ENCODE data around the gene RAB27B.

Gene RAB27B

GRCh38 chr18:54859667-54860421, 31.6 kb downstream of the RAB27B start:
- DNase-seq (ENCODE audit: low read depth in 3 of 3, low spot score in 1 of 3) = no peak

GRCh38 chr18:54860941-54861340, 32.7 kb downstream of the RAB27B start:
- no peak for DNase-seq (ENCODE audit: low read depth in 3 of 3, low spot score in 1 of 3)

- DNase-seq (ENCODE audit: low read depth in 3 of 3, low spot score in 1 of 3) = no peak
Measured at GRCh38 chr18:54867131-54867530, 38.9 kb downstream of the RAB27B start.

- no peak for DNase-seq (ENCODE audit: low read depth in 3 of 3, low spot score in 1 of 3)
Measured at GRCh38 chr18:54871231-54871630, 43.0 kb downstream of the RAB27B start.

GRCh38 chr18:54872681-54873080, 44.4 kb downstream of the RAB27B start:
- DNase-seq (ENCODE audit: low read depth in 3 of 3, low spot score in 1 of 3) = no peak

- no peak for DNase-seq (ENCODE audit: low read depth in 3 of 3, low spot score in 1 of 3)
Measured at GRCh38 chr18:54873884-54874255, 45.6 kb downstream of the RAB27B start.

- DNase-seq (ENCODE audit: low read depth in 3 of 3, low spot score in 1 of 3) = no peak
Measured at GRCh38 chr18:54875063-54875462, 46.8 kb downstream of the RAB27B start.

GRCh38 chr18:54877076-54877475, 48.8 kb downstream of the RAB27B start:
- no peak for DNase-seq (ENCODE audit: low read depth in 3 of 3, low spot score in 1 of 3)

GRCh38 chr18:54878159-54878622, 49.9 kb downstream of the RAB27B start:
- no peak for DNase-seq (ENCODE audit: low read depth in 3 of 3, low spot score in 1 of 3)

GRCh38 chr18:54878659-54879358, 50.5 kb downstream of the RAB27B start:
- DNase-seq (ENCODE audit: low read depth in 3 of 3, low spot score in 1 of 3) = no peak

- DNase-seq (ENCODE audit: low read depth in 3 of 3, low spot score in 1 of 3) = no peak
Measured at GRCh38 chr18:54879691-54880090, 51.4 kb downstream of the RAB27B start.

GRCh38 chr18:54880395-54881105, 52.3 kb downstream of the RAB27B start:
- DNase-seq (ENCODE audit: low read depth in 3 of 3, low spot score in 1 of 3) = no peak

- DNase-seq (ENCODE audit: low read depth in 3 of 3, low spot score in 1 of 3) = no peak
Measured at GRCh38 chr18:54881229-54881768, 53.0 kb downstream of the RAB27B start.

- no peak for DNase-seq (ENCODE audit: low read depth in 3 of 3, low spot score in 1 of 3)
Measured at GRCh38 chr18:54882318-54882717, 54.0 kb downstream of the RAB27B start.

GRCh38 chr18:54883816-54884604, 55.7 kb downstream of the RAB27B start:
- no peak for DNase-seq (ENCODE audit: low read depth in 3 of 3, low spot score in 1 of 3)

- no peak for DNase-seq (ENCODE audit: low read depth in 3 of 3, low spot score in 1 of 3)
Measured at GRCh38 chr18:54888378-54888777, 60.1 kb downstream of the RAB27B start.

GRCh38 chr18:54888933-54889332, 60.7 kb downstream of the RAB27B start:
- no peak for DNase-seq (ENCODE audit: low read depth in 3 of 3, low spot score in 1 of 3)

- DNase-seq (ENCODE audit: low read depth in 3 of 3, low spot score in 1 of 3) = no peak
Measured at GRCh38 chr18:54899500-54899899, 71.2 kb downstream of the RAB27B start.

- no peak for DNase-seq (ENCODE audit: low read depth in 3 of 3, low spot score in 1 of 3)
Measured at GRCh38 chr18:54900290-54900689, 72.0 kb downstream of the RAB27B start.

GRCh38 chr18:54904581-54904980, 76.3 kb downstream of the RAB27B start:
- no peak for DNase-seq (ENCODE audit: low read depth in 3 of 3, low spot score in 1 of 3)

- no peak for DNase-seq (ENCODE audit: low read depth in 3 of 3, low spot score in 1 of 3)
Measured at GRCh38 chr18:54905629-54906028, 77.4 kb downstream of the RAB27B start.

All from stimulated activated CD4-positive, alpha-beta T cell treated with anti-CD3 and anti-CD28 coated beads, TNF-alpha, amount 100 ng/mL, for 1 hour (primary cell).